ENCODE data around the gene SYTL3. TPM values are rescaled to one million over a fixed set of nuclear protein-coding genes. Genes with fewer than 3 reads are reported as not detected.

SYTL3 gene
- total and polyA plus RNA-seq, 3 donors from 2014 or later = 7.0 to 11.0 (median 10.2) TPM

- intact Hi-C loops (cut with DNase I; ENCODE audit: low total_unique reads) = no loop called here
- no peak for TF ChIP-seq POLR2A (IDR thresholded peaks at IDR 0.05)
- no peak for TF ChIP-seq CTCF (IDR thresholded peaks at IDR 0.05)
- H3K36me3 ChIP-seq (ENCODE audit: low read depth, missing control alignments) = no peaks in the 10 kb centered on the region
- WGBS, 2 donors = 60 to 71% methylated on average over 9 to 15 of the region's 15 CpGs
- H3K4me1 ChIP-seq = peaks cover 49% of the 10 kb centered on the region
- no peak overlapping the region for H3K4me3 ChIP-seq
- no peaks in the 10 kb centered on the region for H3K9me3 ChIP-seq
- H3K27ac ChIP-seq = peak overlapping the region; percentile 67 to 78
- DNase-seq = no peak
- H3K27me3 ChIP-seq = no peaks in the 10 kb centered on the region
Measured at GRCh38 chr6:158625881-158626305, 24.0 kb upstream of the SYTL3 start.

GRCh38 chr6:158626360-158627167, 23.3 kb upstream of the SYTL3 start:
- intact Hi-C loops (cut with DNase I; ENCODE audit: low total_unique reads) = no loop called here
- no peaks in the 10 kb centered on the region for H3K9me3 ChIP-seq
- peaks cover 50% of the 10 kb centered on the region for H3K4me1 ChIP-seq
- TF ChIP-seq CTCF (IDR thresholded peaks at IDR 0.05) (no peak), POLR2A (IDR thresholded peaks at IDR 0.05) (no peak)
- H3K27me3 ChIP-seq = no peaks in the 10 kb centered on the region
- no peak overlapping the region for H3K4me3 ChIP-seq
- no peak for DNase-seq
- peak overlapping the region; percentile 67 to 78 for H3K27ac ChIP-seq
- H3K36me3 ChIP-seq (ENCODE audit: low read depth, missing control alignments) = no peaks in the 10 kb centered on the region
- 59 to 60% methylated on average over 6 of the region's 6 CpGs for WGBS, 2 donors

GRCh38 chr6:158627168-158627939, 22.5 kb upstream of the SYTL3 start:
- 83 to 87% methylated on average over 18 to 20 of the region's 20 CpGs for WGBS, 2 donors
- intact Hi-C loops (cut with DNase I; ENCODE audit: low total_unique reads) = no loop called here
- TF ChIP-seq POLR2A (IDR thresholded peaks at IDR 0.05) (no peak), CTCF (IDR thresholded peaks at IDR 0.05) (no peak)
- no peaks in the 10 kb centered on the region for H3K9me3 ChIP-seq
- H3K4me3 ChIP-seq = no peak overlapping the region
- peaks cover 49% of the 10 kb centered on the region for H3K4me1 ChIP-seq
- no peaks in the 10 kb centered on the region for H3K27me3 ChIP-seq
- DNase-seq = no peak
- H3K36me3 ChIP-seq (ENCODE audit: low read depth, missing control alignments) = no peaks in the 10 kb centered on the region
- H3K27ac ChIP-seq = peak overlapping the region; percentile 67 to 78

GRCh38 chr6:158627940-158628211, 22.0 kb upstream of the SYTL3 start:
- H3K36me3 ChIP-seq (ENCODE audit: low read depth, missing control alignments) = no peaks in the 10 kb centered on the region
- DNase-seq = no peak
- 61 to 80% methylated on average over 9 of the region's 9 CpGs for WGBS, 2 donors

More at GRCh38 chr6:158627940-158628211, 22.0 kb upstream of the SYTL3 start:
- TF ChIP-seq CTCF (IDR thresholded peaks at IDR 0.05) (no peak), POLR2A (IDR thresholded peaks at IDR 0.05) (no peak)
- no peak overlapping the region for H3K4me3 ChIP-seq
- intact Hi-C loops (cut with DNase I; ENCODE audit: low total_unique reads) = no loop called here
- H3K9me3 ChIP-seq = no peaks in the 10 kb centered on the region
- H3K4me1 ChIP-seq = peaks cover 46% of the 10 kb centered on the region
- H3K27ac ChIP-seq = no peak overlapping the region
- no peaks in the 10 kb centered on the region for H3K27me3 ChIP-seq
